ENCODE measurements around the gene ERRFI1. TPM values are rescaled to one million over a fixed set of nuclear protein-coding genes. Genes with fewer than 3 reads are reported as not detected.

Gene ERRFI1
- total and polyA plus RNA-seq, 10 of the 15 experiments (the other 5 are each of a cell fraction or from before 2014, with no cell fraction given) = 0.90 to 6.5 (median 3.1) TPM

DNA sequence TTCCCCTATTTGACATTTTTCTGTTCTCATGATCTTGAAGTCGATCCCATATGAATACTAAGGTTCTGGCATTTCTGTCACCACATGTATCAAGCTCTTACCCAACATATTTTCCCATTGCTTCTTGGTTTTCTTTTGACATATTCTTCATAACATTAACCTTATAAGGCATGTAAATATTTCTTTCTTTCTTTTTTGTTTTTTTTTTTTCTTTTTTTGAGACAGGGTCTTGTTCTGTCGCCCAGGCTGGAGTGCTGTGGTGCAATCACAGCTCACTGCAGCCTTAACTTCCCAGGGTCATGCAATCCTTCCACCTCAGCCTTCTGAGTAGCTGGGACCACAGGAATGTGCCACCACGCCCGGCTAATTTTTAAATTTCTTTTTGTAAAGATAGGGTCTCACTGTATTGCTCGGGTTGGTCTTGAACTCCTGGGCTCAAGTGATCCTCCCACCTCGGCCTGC is 33.1 kb upstream of the ERRFI1 start:
- Histone ChIP-seq H3K4me3 (no peak overlapping the region), H3K27ac (ENCODE audit: control insufficient read depth, insufficient read depth) (no peak overlapping the region), H3K9ac (ENCODE audit: control insufficient read depth, insufficient read depth, low read length) (no peak overlapping the region), H3K27me3 (replicated peaks in 1 of 2; ENCODE audit: control insufficient read depth in 2 of 2, insufficient read depth in 2 of 2, low read length in 1 of 2) (no peaks in the 10 kb centered on the region), H3K4me1 (ENCODE audit: control insufficient read depth, insufficient read depth, low read length) (no peaks in the 10 kb centered on the region), H3K9me3 (replicated peaks; ENCODE audit: control insufficient read depth, insufficient read depth, low read length) (no peaks in the 10 kb centered on the region), H2AFZ (ENCODE audit: control insufficient read depth, low read depth, low read length) (no peak overlapping the region), H3K36me3 (ENCODE audit: control insufficient read depth in 2 of 2, insufficient read depth in 2 of 2, low read length in 1 of 2) (no peaks in the 10 kb centered on the region), H4K20me1 (ENCODE audit: control insufficient read depth, insufficient read depth) (no peaks in the 10 kb centered on the region), H3K79me2 (ENCODE audit: control insufficient read depth, insufficient read depth, low read length) (no peaks in the 10 kb centered on the region), H3K4me2 (ENCODE audit: control insufficient read depth, insufficient read depth) (no peak overlapping the region)
- ChIA-PET SMC1A (ENCODE audit: uncharacterized antibody, unreplicated experiment) (interaction anchor here (0.9 to 1.7 kb wide), 3 partner anchors 25 to 48 kb away, joined by 3 to 4 read pairs (median 3); no protein-coding TSS in a partner anchor), POLR2A (no interaction called here), RAD21 (ENCODE audit: unreplicated experiment) (no interaction called here), CTCF (interaction anchor here (0.6 to 1.2 kb wide), 3 partner anchors 44 to 405 kb away, joined by 3 read pairs; no protein-coding TSS in a partner anchor)
- ATAC-seq = no peak
- FAIRE-seq = no peak
- no TSS peak for BruUV-seq (replicated peaks)
- intact Hi-C loops (cut with micrococcal nuclease; ENCODE audit: unreplicated experiment) = no loop called here
- DNase-seq (ENCODE audit: low read depth, low spot score) = no peak
- in situ Hi-C loops (cut with MboI) = no loop called here
- WGBS (ENCODE audit: insufficient coverage, insufficient replicate concordance, low lambda C conversion rate, missing lambda C conversion rate) = 33% methylated on average over 6 of the region's 6 CpGs
- TF ChIP-seq HDGF (IDR thresholded peaks at IDR 0.05) (no peak), ZBED1 (IDR thresholded peaks at IDR 0.05; ENCODE audit: borderline replicate concordance) (no peak), SRF (IDR thresholded peaks at IDR 0.05; ENCODE audit: low read depth in 2 of 2, low read length in 2 of 2) (no peak), KDM1A (IDR thresholded peaks at IDR 0.05; ENCODE audit: borderline replicate concordance) (no peak), GATAD2B (conservative IDR thresholded peaks at IDR 0.05; ENCODE audit: low read depth) (no peak), TCF7 (IDR thresholded peaks at IDR 0.05; ENCODE audit: borderline replicate concordance) (no peak), NR2F1 (conservative IDR thresholded peaks at IDR 0.05) (no peak), CBX3 (IDR thresholded peaks at IDR 0.05; ENCODE audit: borderline replicate concordance, low read depth) (no peak)
- TF ChIP-seq, protein P1, sequence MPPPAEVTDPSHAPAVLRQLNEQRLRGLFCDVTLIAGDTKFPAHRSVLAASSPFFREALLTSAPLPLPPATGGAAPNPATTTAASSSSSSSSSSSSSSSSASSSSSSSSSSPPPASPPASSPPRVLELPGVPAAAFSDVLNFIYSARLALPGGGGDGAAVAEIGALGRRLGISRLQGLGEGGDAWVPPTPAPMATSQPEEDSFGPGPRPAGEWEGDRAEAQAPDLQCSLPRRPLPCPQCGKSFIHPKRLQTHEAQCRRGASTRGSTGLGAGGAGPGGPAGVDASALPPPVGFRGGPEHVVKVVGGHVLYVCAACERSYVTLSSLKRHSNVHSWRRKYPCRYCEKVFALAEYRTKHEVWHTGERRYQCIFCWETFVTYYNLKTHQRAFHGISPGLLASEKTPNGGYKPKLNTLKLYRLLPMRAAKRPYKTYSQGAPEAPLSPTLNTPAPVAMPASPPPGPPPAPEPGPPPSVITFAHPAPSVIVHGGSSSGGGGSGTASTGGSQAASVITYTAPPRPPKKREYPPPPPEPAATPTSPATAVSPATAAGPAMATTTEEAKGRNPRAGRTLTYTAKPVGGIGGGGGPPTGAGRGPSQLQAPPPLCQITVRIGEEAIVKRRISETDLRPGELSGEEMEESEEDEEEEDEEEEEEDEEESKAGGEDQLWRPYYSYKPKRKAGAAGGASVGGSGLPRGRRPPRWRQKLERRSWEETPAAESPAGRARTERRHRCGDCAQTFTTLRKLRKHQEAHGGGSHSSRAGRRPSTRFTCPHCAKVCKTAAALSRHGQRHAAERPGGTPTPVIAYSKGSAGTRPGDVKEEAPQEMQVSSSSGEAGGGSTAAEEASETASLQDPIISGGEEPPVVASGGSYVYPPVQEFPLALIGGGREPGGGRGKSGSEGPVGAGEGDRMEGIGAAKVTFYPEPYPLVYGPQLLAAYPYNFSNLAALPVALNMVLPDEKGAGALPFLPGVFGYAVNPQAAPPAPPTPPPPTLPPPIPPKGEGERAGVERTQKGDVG (CRISPR knock-in tag; IDR thresholded peaks at IDR 0.05) = no peak
- TF ChIP-seq, protein P2, sequence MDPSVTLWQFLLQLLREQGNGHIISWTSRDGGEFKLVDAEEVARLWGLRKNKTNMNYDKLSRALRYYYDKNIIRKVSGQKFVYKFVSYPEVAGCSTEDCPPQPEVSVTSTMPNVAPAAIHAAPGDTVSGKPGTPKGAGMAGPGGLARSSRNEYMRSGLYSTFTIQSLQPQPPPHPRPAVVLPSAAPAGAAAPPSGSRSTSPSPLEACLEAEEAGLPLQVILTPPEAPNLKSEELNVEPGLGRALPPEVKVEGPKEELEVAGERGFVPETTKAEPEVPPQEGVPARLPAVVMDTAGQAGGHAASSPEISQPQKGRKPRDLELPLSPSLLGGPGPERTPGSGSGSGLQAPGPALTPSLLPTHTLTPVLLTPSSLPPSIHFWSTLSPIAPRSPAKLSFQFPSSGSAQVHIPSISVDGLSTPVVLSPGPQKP (IDR thresholded peaks at IDR 0.05; ENCODE audit: low read depth, low read length) = no peak
- TF ChIP-seq, protein P3, sequence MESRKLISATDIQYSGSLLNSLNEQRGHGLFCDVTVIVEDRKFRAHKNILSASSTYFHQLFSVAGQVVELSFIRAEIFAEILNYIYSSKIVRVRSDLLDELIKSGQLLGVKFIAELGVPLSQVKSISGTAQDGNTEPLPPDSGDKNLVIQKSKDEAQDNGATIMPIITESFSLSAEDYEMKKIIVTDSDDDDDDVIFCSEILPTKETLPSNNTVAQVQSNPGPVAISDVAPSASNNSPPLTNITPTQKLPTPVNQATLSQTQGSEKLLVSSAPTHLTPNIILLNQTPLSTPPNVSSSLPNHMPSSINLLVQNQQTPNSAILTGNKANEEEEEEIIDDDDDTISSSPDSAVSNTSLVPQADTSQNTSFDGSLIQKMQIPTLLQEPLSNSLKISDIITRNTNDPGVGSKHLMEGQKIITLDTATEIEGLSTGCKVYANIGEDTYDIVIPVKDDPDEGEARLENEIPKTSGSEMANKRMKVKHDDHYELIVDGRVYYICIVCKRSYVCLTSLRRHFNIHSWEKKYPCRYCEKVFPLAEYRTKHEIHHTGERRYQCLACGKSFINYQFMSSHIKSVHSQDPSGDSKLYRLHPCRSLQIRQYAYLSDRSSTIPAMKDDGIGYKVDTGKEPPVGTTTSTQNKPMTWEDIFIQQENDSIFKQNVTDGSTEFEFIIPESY (IDR thresholded peaks at IDR 0.05) = no peak
- TF ChIP-seq, protein P4, sequence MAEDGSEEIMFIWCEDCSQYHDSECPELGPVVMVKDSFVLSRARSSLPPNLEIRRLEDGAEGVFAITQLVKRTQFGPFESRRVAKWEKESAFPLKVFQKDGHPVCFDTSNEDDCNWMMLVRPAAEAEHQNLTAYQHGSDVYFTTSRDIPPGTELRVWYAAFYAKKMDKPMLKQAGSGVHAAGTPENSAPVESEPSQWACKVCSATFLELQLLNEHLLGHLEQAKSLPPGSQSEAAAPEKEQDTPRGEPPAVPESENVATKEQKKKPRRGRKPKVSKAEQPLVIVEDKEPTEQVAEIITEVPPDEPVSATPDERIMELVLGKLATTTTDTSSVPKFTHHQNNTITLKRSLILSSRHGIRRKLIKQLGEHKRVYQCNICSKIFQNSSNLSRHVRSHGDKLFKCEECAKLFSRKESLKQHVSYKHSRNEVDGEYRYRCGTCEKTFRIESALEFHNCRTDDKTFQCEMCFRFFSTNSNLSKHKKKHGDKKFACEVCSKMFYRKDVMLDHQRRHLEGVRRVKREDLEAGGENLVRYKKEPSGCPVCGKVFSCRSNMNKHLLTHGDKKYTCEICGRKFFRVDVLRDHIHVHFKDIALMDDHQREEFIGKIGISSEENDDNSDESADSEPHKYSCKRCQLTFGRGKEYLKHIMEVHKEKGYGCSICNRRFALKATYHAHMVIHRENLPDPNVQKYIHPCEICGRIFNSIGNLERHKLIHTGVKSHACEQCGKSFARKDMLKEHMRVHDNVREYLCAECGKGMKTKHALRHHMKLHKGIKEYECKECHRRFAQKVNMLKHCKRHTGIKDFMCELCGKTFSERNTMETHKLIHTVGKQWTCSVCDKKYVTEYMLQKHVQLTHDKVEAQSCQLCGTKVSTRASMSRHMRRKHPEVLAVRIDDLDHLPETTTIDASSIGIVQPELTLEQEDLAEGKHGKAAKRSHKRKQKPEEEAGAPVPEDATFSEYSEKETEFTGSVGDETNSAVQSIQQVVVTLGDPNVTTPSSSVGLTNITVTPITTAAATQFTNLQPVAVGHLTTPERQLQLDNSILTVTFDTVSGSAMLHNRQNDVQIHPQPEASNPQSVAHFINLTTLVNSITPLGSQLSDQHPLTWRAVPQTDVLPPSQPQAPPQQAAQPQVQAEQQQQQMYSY (CRISPR knock-in tag; IDR thresholded peaks at IDR 0.05) = no peak
- TF ChIP-seq, protein P5, sequence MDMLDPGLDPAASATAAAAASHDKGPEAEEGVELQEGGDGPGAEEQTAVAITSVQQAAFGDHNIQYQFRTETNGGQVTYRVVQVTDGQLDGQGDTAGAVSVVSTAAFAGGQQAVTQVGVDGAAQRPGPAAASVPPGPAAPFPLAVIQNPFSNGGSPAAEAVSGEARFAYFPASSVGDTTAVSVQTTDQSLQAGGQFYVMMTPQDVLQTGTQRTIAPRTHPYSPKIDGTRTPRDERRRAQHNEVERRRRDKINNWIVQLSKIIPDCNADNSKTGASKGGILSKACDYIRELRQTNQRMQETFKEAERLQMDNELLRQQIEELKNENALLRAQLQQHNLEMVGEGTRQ (IDR thresholded peaks at IDR 0.05; ENCODE audit: borderline replicate concordance, low read depth, low read length) = no peak

Data from GM12878 (cell line).